RWPE1 (cell line): ENCODE measurements around the gene SENP6.
"Not testable (repeated sequence)": the region's sequence is repeated elsewhere in the genome, so short reads cannot be mapped to it uniquely, and the experiment has no call there.

Experiments
- CTCF ChIA-PET: fragments of 350-600 bp; sonication (Branson Sonifier 250); formaldehyde crosslinking; extraction: SDS; loops from one replicate; lab custom pipeline; 2021; lab: Yijun Ruan, JAX
- POLR2A ChIA-PET: fragments of 400-600 bp; formaldehyde crosslinking; extraction: SDS; loops from one replicate; lab custom pipeline; 2020; ENCODE audit warnings: antibody characterized with exemption; ENCODE audit not compliant: low non-redundant PET; lab: Yijun Ruan, JAX
- DNase-seq: peaks from one replicate; pipeline ENCODE4 v3.0.0; 2012; ENCODE audit warnings: low spot score
- H3K27ac ChIP-seq: fragments of 450-650 bp; 2 replicates; pipeline ENCODE4 v1.5.1; 2017
- CTCF ChIP-seq: fragments of 450-650 bp; conservative IDR thresholded peaks from 2 replicates; pipeline ENCODE4 v1.5.1; 2017; ENCODE audit warnings: low read depth, mild to moderate bottlenecking

Gene SENP6

GRCh38 chr6:75590370-75590769, 11.3 kb upstream of the SENP6 start:
- H3K27ac ChIP-seq = no peak overlapping the region
- no peak for DNase-seq
- CTCF ChIA-PET = no interaction called here
- no peak for TF ChIP-seq CTCF
- POLR2A ChIA-PET = no interaction called here

- POLR2A ChIA-PET, DNase-seq, H3K27ac ChIP-seq: not testable (repeated sequence)
- CTCF ChIA-PET = interaction anchor here (0.6 to 0.7 kb wide), 2 partner anchors 40 to 44 kb away, joined by 3 read pairs; no protein-coding TSS in a partner anchor
These were observed 5.3 kb upstream of the SENP6 start for GRCh38 chr6:75596380-75596779.

GRCh38 chr6:75600768-75601167, 912 bp upstream of the SENP6 start:
- no peak overlapping the region for H3K27ac ChIP-seq
- CTCF ChIA-PET = no interaction called here
- DNase-seq = no peak
- POLR2A ChIA-PET = no interaction called here
- no peak for TF ChIP-seq CTCF

GRCh38 chr6:75602246-75603105, 796 bp downstream of the SENP6 start:
- ChIA-PET CTCF (no interaction called here), POLR2A (no interaction called here)
- peak; percentile 13 for DNase-seq
- peak overlapping the region; percentile 93 for H3K27ac ChIP-seq
- TF ChIP-seq CTCF = no peak

- ChIA-PET POLR2A (no interaction called here), CTCF (interaction anchor here (1.0 kb wide), 1 partner anchor 56 kb away, joined by 3 read pairs; no protein-coding TSS in a partner anchor)
- H3K27ac ChIP-seq = peak overlapping the region; percentile 93
- no peak for TF ChIP-seq CTCF
- DNase-seq = no peak
These were observed 1.4 kb downstream of the SENP6 start for GRCh38 chr6:75603106-75603420.

GRCh38 chr6:75604294-75604693, 2.6 kb downstream of the SENP6 start:
- no peak for DNase-seq
- H3K27ac ChIP-seq = no peak overlapping the region
- ChIA-PET CTCF (interaction anchor here (1.0 kb wide), 1 partner anchor 58 kb away, joined by 3 read pairs; no protein-coding TSS in a partner anchor), POLR2A (no interaction called here)
- TF ChIP-seq CTCF = no peak

GRCh38 chr6:75605635-75606034, 4.0 kb downstream of the SENP6 start:
- ChIA-PET POLR2A (no interaction called here), CTCF (no interaction called here)
- no peak overlapping the region for H3K27ac ChIP-seq
- TF ChIP-seq CTCF = no peak
- DNase-seq = no peak
